ENCODE data around the gene GPR78. TPM values are rescaled to one million over a fixed set of nuclear protein-coding genes. Genes with fewer than 3 reads are reported as not detected.

Gene GPR78
- total and polyA plus RNA-seq, 2 of the 8 experiments (the other 6 are each of a cell fraction or from before 2014, with no cell fraction given): 1.0 to 3.0 TPM

- H4K5ac ChIP-seq (ENCODE audit: insufficient read length, low read depth, low read length): no peak overlapping the region
- no peak overlapping the region for H2BK15ac ChIP-seq (ENCODE audit: low read length)
- H4K8ac ChIP-seq (ENCODE audit: extremely low read depth, insufficient read depth, low read length): no peak overlapping the region
- FAIRE-seq (no peak), DNase-seq (ENCODE audit: low read depth in 1 of 2, low spot score in 2 of 2) (no peak)
- no peak overlapping the region for H2BK120ac ChIP-seq (replicated peaks; ENCODE audit: low read depth, low read length)
- H3K23ac ChIP-seq (ENCODE audit: insufficient read length): no peak overlapping the region
- POLR2A ChIA-PET (ENCODE audit: partially characterized antibody): no interaction called here
- H3K9ac ChIP-seq (replicated peaks in 1 of 4; ENCODE audit: extremely low read depth in 1 of 4, low read depth in 3 of 4, low read length in 3 of 4): no peak overlapping the region
- no peak overlapping the region for H2BK20ac ChIP-seq (ENCODE audit: low read length)
- no peak overlapping the region for H3K4me3 ChIP-seq (ENCODE audit: extremely low read depth in 1 of 4, insufficient read depth in 2 of 4, low read depth in 3 of 4, low read length in 4 of 4)
- H3K36me3 ChIP-seq (ENCODE audit: control insufficient read depth in 2 of 4, insufficient read depth in 4 of 4, low read length in 3 of 4): peaks cover 0 to 12% (median 7%) of the 10 kb centered on the region in 4 experiments; a peak in 4 of 8 replicates
- no peak overlapping the region for H2BK5ac ChIP-seq (ENCODE audit: low read depth, low read length)
- CTCF ChIA-PET (ENCODE audit: partially characterized antibody): interaction anchor here (1.1 to 2.1 kb wide), 3 partner anchors 14 to 204 kb away, joined by 3 to 11 read pairs (median 4); no protein-coding TSS in a partner anchor
- no peak overlapping the region for H3K14ac ChIP-seq (ENCODE audit: insufficient read length)
- no peak overlapping the region for H3K56ac ChIP-seq (replicated peaks; ENCODE audit: insufficient read length, low read depth, low read length)
- no peak overlapping the region for H3K4me2 ChIP-seq (ENCODE audit: insufficient read depth in 1 of 2, low read depth in 2 of 2, low read length in 2 of 2)
- WGBS, 2 experiments (ENCODE audit: extremely low coverage in 1 of 2, insufficient coverage in 1 of 2, insufficient read length in 1 of 2, insufficient replicate concordance in 2 of 2, low coverage in 1 of 2, low lambda C conversion rate in 2 of 2, missing lambda C conversion rate in 1 of 2): 93% methylated on average over 13 of the region's 13 CpGs; no CpG with 5 or more reads in 1 of the 2 experiments
- H3K23me2 ChIP-seq (ENCODE audit: low read depth, low read length): peaks cover 2% of the 10 kb centered on the region; the same call in 1 of the 2 replicates
- no peak overlapping the region for H3K18ac ChIP-seq (ENCODE audit: extremely low read depth, low read length)
- no peak overlapping the region for H2AK5ac ChIP-seq (ENCODE audit: low read depth, low read length)
- H4K20me1 ChIP-seq (replicated peaks in 1 of 2; ENCODE audit: control insufficient read depth in 1 of 2, insufficient read depth in 2 of 2, low read length in 2 of 2): peaks cover 10 to 19% of the 10 kb centered on the region in 2 experiments
- no peaks in the 10 kb centered on the region for H3K27me3 ChIP-seq (replicated peaks in 1 of 4; ENCODE audit: control insufficient read depth in 3 of 4, extremely low read depth in 1 of 4, insufficient read depth in 3 of 4, low read length in 3 of 4)
- H2AFZ ChIP-seq (ENCODE audit: low read length): no peak overlapping the region
- no peaks in the 10 kb centered on the region for H3K4me1 ChIP-seq (replicated peaks in 1 of 4; ENCODE audit: control insufficient read depth in 3 of 4, insufficient read depth in 4 of 4, low read length in 3 of 4)
- no peaks in the 10 kb centered on the region for H3K9me3 ChIP-seq (ENCODE audit: insufficient read depth in 2 of 2, low read depth in 1 of 2, low read length in 1 of 2)
- H2BK12ac ChIP-seq (ENCODE audit: low read depth, low read length): no peak overlapping the region
- H3K4ac ChIP-seq (replicated peaks; ENCODE audit: insufficient read length, low read depth, low read length): no peak overlapping the region
- no peak overlapping the region for H3K27ac ChIP-seq (ENCODE audit: low read depth, low read length)
- peaks cover 10% of the 10 kb centered on the region; the same call in 1 of the 2 replicates for H3K79me1 ChIP-seq (ENCODE audit: low read depth, low read length)
- H4K91ac ChIP-seq (replicated peaks; ENCODE audit: insufficient read length, low read length): no peak overlapping the region
- peaks cover 0 to 14% of the 10 kb centered on the region in 2 experiments; a peak in 1 of 4 replicates for H3K79me2 ChIP-seq (ENCODE audit: control insufficient read depth in 1 of 2, insufficient read depth in 2 of 2, low read length in 2 of 2)
Observed at GRCh38 chr4:8600266-8600665, 20.1 kb downstream of the GPR78 start.

Data from H1 (cell line).